K562 (cell line): Measurements from ENCODE around the gene RPTOR. TPM values are rescaled to one million over a fixed set of nuclear protein-coding genes. Genes with fewer than 3 reads are reported as not detected.

Source experiments
- ATF7 ChIP-seq: fragments of 450-650 bp; IDR thresholded peaks from 2 replicates; pipeline ENCODE4 v1.7.1; 2014; ENCODE audit warnings: mild to moderate bottlenecking, moderate library complexity
- CBFA2T3 ChIP-seq: fragments of 450-650 bp; IDR thresholded peaks from 2 replicates; pipeline ENCODE4 v1.6.1; 2017
- CXXC5 ChIP-seq: fragments of 250-450 bp; sonication (Bioruptor Pico); IDR thresholded peaks from 2 replicates; pipeline ENCODE4 v1.8.0; 2022; ENCODE audit warnings: inconsistent platforms, mild to moderate bottlenecking, moderate library complexity
- ILK ChIP-seq: fragments of 450-650 bp; IDR thresholded peaks from 2 replicates; pipeline ENCODE4 v1.6.1; 2016; ENCODE audit warnings: missing genetic modification characterization, low read depth, mild to moderate bottlenecking, missing compliant biosample characterization, moderate library complexity, borderline replicate concordance
- JUN ChIP-seq, 2 experiments: sonication (generic) in 1 of 2; formaldehyde crosslinking in 1 of 2; IDR thresholded peaks; 2 replicates each; pipeline versions ENCODE4 v1.6.1 to v1.8.0; 2012 to 2022; ENCODE audit warnings: borderline replicate concordance in 2 of 2, mild to moderate bottlenecking in 2 of 2, improper control_type of control experiment in 1 of 2, low read depth in 1 of 2, low read length in 1 of 2, missing genetic modification reagents in 1 of 2
- JUND ChIP-seq, 2 experiments: IDR thresholded peaks; 2 replicates in 1 of 2; 3 replicates in 1 of 2; pipeline ENCODE4 v1.6.1; 2011; ENCODE audit warnings: borderline replicate concordance in 2 of 2, low read depth in 2 of 2, low read length in 2 of 2, improper control_type of control experiment in 1 of 2, missing biosample characterization in 1 of 2, missing genetic modification characterization in 1 of 2, missing genetic modification reagents in 1 of 2
- MED1 ChIP-seq: sonication (generic); formaldehyde crosslinking; IDR thresholded peaks from 2 replicates; pipeline ENCODE4 v1.8.1; 2023; ENCODE audit warnings: missing genetic modification reagents, borderline replicate concordance
- PHF20 ChIP-seq: fragments of 450-650 bp; IDR thresholded peaks from 2 replicates; pipeline ENCODE4 v1.6.1; 2018; ENCODE audit not compliant: partially characterized antibody
- SMC3 ChIP-seq: conservative IDR thresholded peaks from 2 replicates; pipeline ENCODE4 v1.6.1; 2011; ENCODE audit warnings: low read depth, low read length, improper control_type of control experiment; ENCODE audit not compliant: insufficient read depth
- VEZF1 ChIP-seq: fragments of 200-800 bp; sonication (Bioruptor generic); IDR thresholded peaks from 2 replicates; pipeline ENCODE4 v1.6.1; 2017; ENCODE audit warnings: missing genetic modification characterization, missing compliant biosample characterization
- ZBTB5 ChIP-seq: fragments of 450-650 bp; IDR thresholded peaks from 2 replicates; pipeline ENCODE4 v1.6.1; 2017; ENCODE audit warnings: antibody characterized with exemption
- ZNF274 ChIP-seq: IDR thresholded peaks from 2 replicates; pipeline ENCODE4 v1.6.1; 2011; ENCODE audit warnings: low read depth, mild to moderate bottlenecking, low read length, moderate library complexity, borderline replicate concordance
- ZNF407 ChIP-seq: fragments of 450-650 bp; IDR thresholded peaks from 2 replicates; pipeline ENCODE4 v1.6.1; 2016; ENCODE audit warnings: low read depth
- polyA plus RNA-seq, 8 experiments: library from polyadenylated mRNA; depleted of rRNA in 4 of 8; stranded (reverse) in 5 of 8; unstranded in 3 of 8; fragments of >200 nt; fragmentation: Nextera tagmentation in 2 of 8; fragmentation: Illumina TruSeq in 1 of 8; extraction: Ambion mirVana in 2 of 8; extraction: Trizol in 1 of 8; gene quantifications; 2 replicates each; pipeline versions ENCODE4 v1.2.1 to v1.2.3, GENCODE V29; 2011 to 2014; ENCODE audit warnings: inconsistent platforms in 1 of 8, missing spikeins in 1 of 8
- total RNA-seq, 7 experiments: library from RNA; depleted of rRNA in 6 of 7; stranded (reverse); fragments of >200 nt in 6 of 7; fragmentation: Illumina TruSeq in 2 of 7; extraction: Trizol in 2 of 7; gene quantifications; 2 replicates each; pipeline versions ENCODE4 v1.2.1 to v1.2.3, GENCODE V29; 2011 to 2021; ENCODE audit warnings: low replicate concordance in 1 of 7

The RPTOR gene
- total and polyA plus RNA-seq, 9 of the 15 experiments (the other 6 are each of a cell fraction or from before 2014, with no cell fraction given), result 0.24 to 54.1 (median 10.2) TPM

- TF ChIP-seq CBFA2T3 (peak; percentile 57), JUND (IDR thresholded peaks at IDR 0.05; ENCODE audit: borderline replicate concordance, low read depth, low read length) (peak; percentile 98), JUND (tag; IDR thresholded peaks at IDR 0.05; ENCODE audit: borderline replicate concordance, low read depth, low read length) (peak; percentile 94), ILK (tag) (no peak), VEZF1 (CRISPR knock-in tag) (peak; percentile 86), SMC3 (0 out of 2 replicates have a peak, but pooled peaks have one; percentile 2), ZNF274 (no peak), ZNF407 (no peak), CXXC5 (peak; percentile 91), ZBTB5 (no peak), MED1 (CRISPR knock-in tag) (no peak), ATF7 (peak; percentile 87), PHF20 (no peak), JUN (IDR thresholded peaks at IDR 0.05; ENCODE audit: borderline replicate concordance, low read depth, low read length) (peak; percentile 95), JUN (CRISPR knock-in tag; IDR thresholded peaks at IDR 0.05; ENCODE audit: borderline replicate concordance) (peak; percentile 72; the same call in 1 of the 2 replicates)
Observed at GRCh38 chr17:80892019-80892855, 347.6 kb downstream of the RPTOR start (continued).
